ENCODE data around the gene CSNK1G2.

CSNK1G2 gene

DNA sequence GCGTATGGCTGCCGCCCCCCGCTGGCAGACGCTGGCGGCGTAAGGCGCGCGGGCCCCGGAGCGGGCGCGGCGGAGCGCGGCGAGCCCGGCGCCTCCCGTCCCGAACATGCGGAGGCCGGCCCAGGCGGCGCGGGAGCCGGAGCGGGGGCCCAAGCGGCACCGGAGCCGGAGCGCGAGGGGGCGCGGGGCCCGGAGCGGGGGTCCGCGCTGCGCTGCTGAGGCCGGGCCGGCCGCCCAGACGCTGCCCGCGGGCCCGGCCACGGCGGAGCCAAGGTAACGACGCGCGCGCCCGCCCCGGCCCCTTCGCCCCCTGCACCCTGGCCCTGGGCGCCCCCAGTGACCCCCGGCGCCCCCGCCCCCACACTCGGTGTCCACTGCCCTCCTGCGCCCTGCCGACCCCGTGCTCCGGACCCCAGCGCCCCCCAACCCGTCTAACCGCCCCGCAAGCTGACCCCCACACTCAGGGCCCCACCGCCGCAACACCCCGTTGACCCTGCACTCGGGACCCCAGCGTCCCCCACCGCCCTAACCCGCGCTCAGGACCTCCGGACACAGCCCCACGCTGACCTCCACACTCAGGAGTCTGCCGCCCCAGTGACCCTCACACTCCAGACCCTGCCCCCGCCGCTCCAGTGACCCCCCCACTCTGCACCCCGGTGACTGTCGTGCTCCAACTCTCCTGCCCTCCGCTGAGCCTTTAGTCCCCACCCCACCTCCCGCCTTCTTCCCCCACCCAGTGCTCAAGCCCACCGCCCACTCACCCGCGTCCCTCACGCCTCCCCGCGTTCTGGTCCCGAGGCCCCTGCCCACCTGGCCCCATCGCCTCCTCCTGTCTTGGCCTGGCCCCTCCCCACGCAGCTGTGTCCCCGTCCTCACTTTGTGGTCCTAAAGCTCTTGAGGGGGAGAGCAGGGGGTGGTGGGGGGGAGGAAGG is at the start of gene CSNK1G2:
Gene CSNK1G2, plus strand, starts transcription at position 27 of the 932 bp plus-strand sequence. CDS start 28,601 bp downstream, outside the sequence.
- DNase-seq (ENCODE audit: extremely low spot score) = no peak
- POLR2A ChIA-PET = no interaction called here
- CTCF ChIA-PET = no interaction called here

DNA sequence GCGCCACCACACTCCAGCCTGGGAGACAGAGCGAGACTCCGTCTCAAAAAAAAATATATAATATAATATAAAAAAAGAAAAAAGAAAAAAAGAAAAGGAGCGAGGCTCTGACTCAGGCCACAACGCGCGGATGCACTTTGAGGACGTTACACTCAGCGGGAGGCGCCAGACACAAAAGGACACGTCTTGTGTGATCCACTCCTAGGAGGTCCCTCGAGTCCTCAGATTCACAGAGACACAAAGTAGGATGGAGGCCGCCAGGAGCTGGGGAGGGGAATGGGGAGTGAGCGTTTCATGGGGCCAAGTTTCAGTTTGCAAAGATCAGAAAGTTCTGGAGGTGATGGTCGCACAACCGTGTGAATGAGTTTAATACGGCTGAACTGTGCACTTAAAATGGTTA is 47.2 kb upstream of the CSNK1G2 start:
- TF ChIP-seq HDGF (IDR thresholded peaks at IDR 0.05; ENCODE audit: borderline replicate concordance) (no peak), NFRKB (IDR thresholded peaks at IDR 0.05) (no peak), ARNT (IDR thresholded peaks at IDR 0.05) (no peak), ZNF384 (IDR thresholded peaks at IDR 0.05) (no peak), FOXK2 (IDR thresholded peaks at IDR 0.05) (no peak), FOXA1 (IDR thresholded peaks at IDR 0.05) (no peak), L3MBTL2 (conservative IDR thresholded peaks at IDR 0.05) (no peak), LEF1 (IDR thresholded peaks at IDR 0.05; ENCODE audit: borderline replicate concordance) (no peak), ELF4 (IDR thresholded peaks at IDR 0.05) (no peak), SUZ12 (IDR thresholded peaks at IDR 0.05) (no peak), TARDBP (IDR thresholded peaks at IDR 0.05) (no peak), SP1 (IDR thresholded peaks at IDR 0.05) (no peak), BHLHE40 (IDR thresholded peaks at IDR 0.05; ENCODE audit: borderline replicate concordance) (no peak), FOXM1 (IDR thresholded peaks at IDR 0.05; ENCODE audit: borderline replicate concordance) (no peak), CTBP1 (IDR thresholded peaks at IDR 0.05; ENCODE audit: borderline replicate concordance) (no peak)
- TF ChIP-seq, protein P1, sequence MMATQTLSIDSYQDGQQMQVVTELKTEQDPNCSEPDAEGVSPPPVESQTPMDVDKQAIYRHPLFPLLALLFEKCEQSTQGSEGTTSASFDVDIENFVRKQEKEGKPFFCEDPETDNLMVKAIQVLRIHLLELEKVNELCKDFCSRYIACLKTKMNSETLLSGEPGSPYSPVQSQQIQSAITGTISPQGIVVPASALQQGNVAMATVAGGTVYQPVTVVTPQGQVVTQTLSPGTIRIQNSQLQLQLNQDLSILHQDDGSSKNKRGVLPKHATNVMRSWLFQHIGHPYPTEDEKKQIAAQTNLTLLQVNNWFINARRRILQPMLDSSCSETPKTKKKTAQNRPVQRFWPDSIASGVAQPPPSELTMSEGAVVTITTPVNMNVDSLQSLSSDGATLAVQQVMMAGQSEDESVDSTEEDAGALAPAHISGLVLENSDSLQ (IDR thresholded peaks at IDR 0.05) = no peak
- DNase-seq (ENCODE audit: extremely low spot score) = no peak
- ChIA-PET POLR2A (interaction anchor here (1.3 kb wide), 1 partner anchor 12 kb away, joined by 3 read pairs; the partner anchor contains the start of genes ADAT3 and SCAMP4), CTCF (no interaction called here)

More for the DNA sequence above, at the start of gene CSNK1G2:
- TF ChIP-seq BHLHE40 (IDR thresholded peaks at IDR 0.05; ENCODE audit: borderline replicate concordance) (no peak), ARNT (IDR thresholded peaks at IDR 0.05) (no peak), SP1 (IDR thresholded peaks at IDR 0.05) (no peak), HDGF (IDR thresholded peaks at IDR 0.05; ENCODE audit: borderline replicate concordance) (no peak), LEF1 (IDR thresholded peaks at IDR 0.05; ENCODE audit: borderline replicate concordance) (no peak), NFRKB (IDR thresholded peaks at IDR 0.05) (no peak), FOXM1 (IDR thresholded peaks at IDR 0.05; ENCODE audit: borderline replicate concordance) (no peak), ELF4 (IDR thresholded peaks at IDR 0.05) (no peak), FOXK2 (IDR thresholded peaks at IDR 0.05) (no peak), L3MBTL2 (conservative IDR thresholded peaks at IDR 0.05) (no peak), TARDBP (IDR thresholded peaks at IDR 0.05) (no peak), FOXA1 (IDR thresholded peaks at IDR 0.05) (no peak), ZNF384 (IDR thresholded peaks at IDR 0.05) (no peak), CTBP1 (IDR thresholded peaks at IDR 0.05; ENCODE audit: borderline replicate concordance) (no peak), SUZ12 (IDR thresholded peaks at IDR 0.05) (no peak)
- TF ChIP-seq, protein P1 (IDR thresholded peaks at IDR 0.05) = no peak

DNA sequence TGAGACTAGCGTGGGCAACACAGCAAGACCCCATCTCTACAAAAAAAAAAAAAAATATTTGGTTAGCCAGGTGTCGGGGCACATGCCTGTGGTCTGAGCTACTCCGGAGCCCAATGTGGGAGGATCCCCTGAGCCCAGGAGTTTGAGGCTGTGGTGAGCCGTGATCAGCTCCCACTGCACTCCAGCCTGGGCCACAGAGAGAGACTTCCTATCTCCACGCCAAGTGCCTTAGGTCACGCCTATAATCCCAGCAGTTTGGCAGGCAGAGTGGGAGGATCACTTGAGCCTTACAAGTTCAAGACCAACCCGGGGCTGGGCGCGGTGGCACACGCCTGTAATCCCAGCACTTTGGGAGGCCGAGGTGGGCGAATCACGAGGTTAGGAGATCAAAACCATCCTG is 44.5 kb upstream of the CSNK1G2 start:
- TF ChIP-seq SUZ12 (IDR thresholded peaks at IDR 0.05) = no peak
- no peak for TF ChIP-seq FOXA1 (IDR thresholded peaks at IDR 0.05)
- POLR2A ChIA-PET = interaction anchor here (0.6 to 1.8 kb wide), 3 partner anchors 9 to 34 kb away, joined by 4 to 7 read pairs (median 5); no protein-coding TSS in a partner anchor
- CTCF ChIA-PET = interaction anchor here (1.5 kb wide), 1 partner anchor 13 kb away, joined by 5 read pairs; no protein-coding TSS in a partner anchor
- DNase-seq (ENCODE audit: extremely low spot score) = no peak

DNA sequence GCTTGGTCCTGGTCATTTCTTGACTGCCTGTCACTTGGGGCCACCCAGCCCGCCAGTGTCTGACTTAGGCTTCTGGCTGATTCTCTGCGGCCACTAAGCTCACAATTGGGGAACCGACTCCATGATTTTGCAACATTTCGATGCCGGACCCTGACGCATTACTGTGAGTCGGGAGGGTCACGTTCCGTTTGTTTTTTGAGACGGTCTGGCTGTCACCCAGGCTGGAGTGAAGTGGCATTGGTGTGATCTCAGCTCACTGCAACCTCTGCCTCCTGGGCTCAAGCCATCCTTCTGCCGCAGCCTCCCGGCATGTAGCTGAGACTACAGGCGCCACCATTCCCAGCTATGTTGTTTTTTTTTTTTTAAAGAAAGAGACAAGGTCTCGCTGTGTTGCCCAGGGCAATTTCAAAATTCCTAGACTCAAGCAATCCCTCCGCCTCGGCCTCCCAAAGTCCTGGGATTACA is 39.0 kb upstream of the CSNK1G2 start:
- CTCF ChIA-PET = interaction anchor here (0.8 kb wide), 1 partner anchor 64 kb away, joined by 7 read pairs; no protein-coding TSS in a partner anchor
- no peak for DNase-seq (ENCODE audit: extremely low spot score)
- POLR2A ChIA-PET = no interaction called here
- TF ChIP-seq ARNT (IDR thresholded peaks at IDR 0.05) = no peak
- TF ChIP-seq LEF1 (IDR thresholded peaks at IDR 0.05; ENCODE audit: borderline replicate concordance) = no peak
- TF ChIP-seq L3MBTL2 (conservative IDR thresholded peaks at IDR 0.05) = no peak
- TF ChIP-seq TARDBP (IDR thresholded peaks at IDR 0.05) = no peak
- no peak for TF ChIP-seq FOXA1 (IDR thresholded peaks at IDR 0.05)
- no peak for TF ChIP-seq FOXK2 (IDR thresholded peaks at IDR 0.05)
- TF ChIP-seq, protein P1 (IDR thresholded peaks at IDR 0.05) = no peak
- no peak for TF ChIP-seq NFRKB (IDR thresholded peaks at IDR 0.05)
- no peak for TF ChIP-seq CTBP1 (IDR thresholded peaks at IDR 0.05; ENCODE audit: borderline replicate concordance)
- no peak for TF ChIP-seq HDGF (IDR thresholded peaks at IDR 0.05; ENCODE audit: borderline replicate concordance)
- no peak for TF ChIP-seq ZNF384 (IDR thresholded peaks at IDR 0.05)
- TF ChIP-seq SUZ12 (IDR thresholded peaks at IDR 0.05) = no peak
- no peak for TF ChIP-seq BHLHE40 (IDR thresholded peaks at IDR 0.05; ENCODE audit: borderline replicate concordance)

DNA sequence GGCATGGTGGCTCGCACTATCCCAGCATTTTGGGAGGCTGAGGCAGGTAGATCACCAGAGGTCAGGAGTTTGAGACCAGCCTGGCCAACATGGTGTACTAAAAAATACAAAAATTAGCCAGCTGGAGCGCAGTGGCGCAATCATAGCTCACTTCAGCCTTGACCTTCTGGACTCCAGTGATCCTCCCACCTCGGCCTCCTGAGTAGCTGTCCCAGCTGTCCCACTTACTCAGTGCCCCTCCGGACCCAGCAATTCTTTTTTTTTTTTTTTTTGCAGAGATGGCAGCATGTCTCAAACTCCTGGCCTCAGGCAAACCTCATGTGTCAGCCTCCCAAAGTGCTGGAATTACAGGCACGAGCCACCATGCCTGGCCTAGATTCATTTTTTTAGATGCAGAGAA is 38.0 kb upstream of the CSNK1G2 start:
- POLR2A ChIA-PET = no interaction called here
- CTCF ChIA-PET = no interaction called here
- TF ChIP-seq HDGF (IDR thresholded peaks at IDR 0.05; ENCODE audit: borderline replicate concordance) = no peak
- no peak for TF ChIP-seq LEF1 (IDR thresholded peaks at IDR 0.05; ENCODE audit: borderline replicate concordance)
- TF ChIP-seq CTBP1 (IDR thresholded peaks at IDR 0.05; ENCODE audit: borderline replicate concordance) = no peak
- TF ChIP-seq, protein P1 (IDR thresholded peaks at IDR 0.05) = no peak
- no peak for TF ChIP-seq ELF4 (IDR thresholded peaks at IDR 0.05)
- TF ChIP-seq TARDBP (IDR thresholded peaks at IDR 0.05) = no peak
- no peak for TF ChIP-seq L3MBTL2 (conservative IDR thresholded peaks at IDR 0.05)
- TF ChIP-seq FOXA1 (IDR thresholded peaks at IDR 0.05) = no peak
- TF ChIP-seq FOXK2 (IDR thresholded peaks at IDR 0.05) = no peak
- no peak for TF ChIP-seq BHLHE40 (IDR thresholded peaks at IDR 0.05; ENCODE audit: borderline replicate concordance)
- TF ChIP-seq FOXM1 (IDR thresholded peaks at IDR 0.05; ENCODE audit: borderline replicate concordance) = no peak
- no peak for DNase-seq (ENCODE audit: extremely low spot score)
